ENCODE results near the gene HSPA12B.

DNA sequence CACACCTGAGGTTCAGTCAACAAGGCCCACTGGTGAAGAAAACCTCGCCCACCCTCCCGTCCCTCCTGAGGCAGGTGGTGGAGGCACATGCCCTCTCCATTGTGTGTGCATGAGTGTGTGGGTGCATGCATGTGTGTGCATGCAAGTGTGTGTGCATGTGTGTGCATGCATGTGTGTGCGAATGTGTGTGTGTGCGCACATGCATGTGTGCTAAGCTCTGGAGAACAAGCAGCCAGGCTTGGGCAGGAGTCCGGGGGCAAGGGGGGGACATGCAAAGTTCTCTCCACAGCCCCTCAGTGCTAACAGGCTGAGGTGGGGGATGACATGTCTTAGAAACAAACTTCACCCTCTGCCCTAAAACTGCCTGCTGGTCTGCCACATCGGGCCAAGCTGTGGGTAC is 3.1 kb upstream of the HSPA12B start:
- TF ChIP-seq GLIS3 (CRISPR knock-in tag; IDR thresholded peaks at IDR 0.05) (no peak), ARNTL (CRISPR knock-in tag; IDR thresholded peaks at IDR 0.05; ENCODE audit: borderline replicate concordance, low read depth) (no peak), ZNF565 (CRISPR knock-in tag; conservative IDR thresholded peaks at IDR 0.05; ENCODE audit: low read depth) (no peak), ZFP30 (CRISPR knock-in tag; IDR thresholded peaks at IDR 0.05) (no peak), RARB (CRISPR knock-in tag; IDR thresholded peaks at IDR 0.05) (no peak)

All from SK-N-SH treated with all-trans-retinoic acid at 6 μM for 48 hours (cell line).